ENCODE results near the gene RGS11. TPM values are rescaled to one million over a fixed set of nuclear protein-coding genes. Genes with fewer than 3 reads are reported as not detected.

The RGS11 gene
- total and polyA plus RNA-seq, 2 experiments from 2014 or later, result 0.74 to 1.8 TPM

GRCh38 chr16:264440-264951 is 11.2 kb downstream of the RGS11 start:
- H4K20me1 ChIP-seq (replicated peaks; ENCODE audit: insufficient read depth), result no peaks in the 10 kb centered on the region
- H3F3A ChIP-seq (replicated peaks; ENCODE audit: low read depth), result 0 out of 2 replicates have a peak, but pooled peaks cover 3% of the 10 kb centered on the region
- Mint-ChIP-seq H3K36me3 (ENCODE audit: low read depth) (peaks cover 18% of the 10 kb centered on the region; the same call in 2 of the 3 replicates), H3K27me3 (ENCODE audit: insufficient read depth, low read depth, poor library complexity) (peaks cover 10% of the 10 kb centered on the region), H3K4me1 (no peaks in the 10 kb centered on the region), H3K27ac (no peak overlapping the region), H3K4me3 (no peak overlapping the region), H3K9me3 (no peaks in the 10 kb centered on the region; the same call in 2 of the 3 replicates)
- no peaks in the 10 kb centered on the region for H3K4me1 ChIP-seq (ENCODE audit: insufficient read depth)
- DNase-seq (ENCODE audit: low spot score) (no peak), ATAC-seq (no peak)
- no peaks in the 10 kb centered on the region for H3K9me2 ChIP-seq (ENCODE audit: insufficient read depth)
- TF ChIP-seq CREB1 (CRISPR knock-in tag; IDR thresholded peaks at IDR 0.05; ENCODE audit: low read depth) (no peak), EZH2 (IDR thresholded peaks at IDR 0.05; ENCODE audit: low read depth, unreplicated experiment) (no peak), ZNF114 (CRISPR knock-in tag; IDR thresholded peaks at IDR 0.05) (no peak), STAT1 (IDR thresholded peaks at IDR 0.05; ENCODE audit: unreplicated experiment) (no peak)
- no peaks in the 10 kb centered on the region for H3K36me3 ChIP-seq (ENCODE audit: insufficient read depth)
- no peak overlapping the region for H3K27ac ChIP-seq (ENCODE audit: low read depth)
- H3K4me2 ChIP-seq, result no peak overlapping the region
- H3K27me3 ChIP-seq (ENCODE audit: insufficient read depth), result no peaks in the 10 kb centered on the region
- no peak overlapping the region for H2AFZ ChIP-seq
- H3K79me2 ChIP-seq (replicated peaks; ENCODE audit: insufficient read depth), result no peaks in the 10 kb centered on the region
- H3K4me3 ChIP-seq, result no peak overlapping the region

- H3K27ac ChIP-seq (ENCODE audit: low read depth), result no peak overlapping the region
- no peaks in the 10 kb centered on the region for H4K20me1 ChIP-seq (replicated peaks; ENCODE audit: insufficient read depth)
- H3K36me3 ChIP-seq (ENCODE audit: insufficient read depth), result no peaks in the 10 kb centered on the region
- H3K79me2 ChIP-seq (replicated peaks; ENCODE audit: insufficient read depth), result no peaks in the 10 kb centered on the region
- H3K4me1 Mint-ChIP-seq, result no peaks in the 10 kb centered on the region
- H3K36me3 Mint-ChIP-seq (ENCODE audit: low read depth), result peaks cover 24% of the 10 kb centered on the region; the same call in 2 of the 3 replicates
- 0 out of 2 replicates have a peak, but pooled peaks cover 3% of the 10 kb centered on the region for H3F3A ChIP-seq (replicated peaks; ENCODE audit: low read depth)
- H3K4me3 Mint-ChIP-seq, result no peak overlapping the region
- H3K27me3 Mint-ChIP-seq (ENCODE audit: insufficient read depth, low read depth, poor library complexity), result peaks cover 10% of the 10 kb centered on the region
- H3K4me3 ChIP-seq, result no peak overlapping the region
- H2AFZ ChIP-seq, result no peak overlapping the region
- H3K9me2 ChIP-seq (ENCODE audit: insufficient read depth), result no peaks in the 10 kb centered on the region
- DNase-seq (ENCODE audit: low spot score) (no peak), ATAC-seq (no peak)
- H3K27ac Mint-ChIP-seq, result no peak overlapping the region
- no peaks in the 10 kb centered on the region; the same call in 2 of the 3 replicates for H3K9me3 Mint-ChIP-seq
- H3K4me2 ChIP-seq, result no peak overlapping the region
- H3K4me1 ChIP-seq (ENCODE audit: insufficient read depth), result no peaks in the 10 kb centered on the region
- no peaks in the 10 kb centered on the region for H3K27me3 ChIP-seq (ENCODE audit: insufficient read depth)
- TF ChIP-seq JUNB (IDR thresholded peaks at IDR 0.05; ENCODE audit: unreplicated experiment) (no peak), CREB1 (CRISPR knock-in tag; IDR thresholded peaks at IDR 0.05; ENCODE audit: low read depth) (no peak), ZNF331 (CRISPR knock-in tag; IDR thresholded peaks at IDR 0.05; ENCODE audit: low read depth) (no peak), ETS1 (IDR thresholded peaks at IDR 0.05) (no peak), POLR2AphosphoS5 (IDR thresholded peaks at IDR 0.05; ENCODE audit: low read depth) (no peak), CTCF (conservative IDR thresholded peaks at IDR 0.05; ENCODE audit: low read depth in 2 of 2) (no peak), NANOG (IDR thresholded peaks at IDR 0.05; ENCODE audit: borderline replicate concordance) (no peak), ZNF462 (CRISPR knock-in tag; IDR thresholded peaks at IDR 0.05) (no peak), EZH2 (IDR thresholded peaks at IDR 0.05; ENCODE audit: low read depth, unreplicated experiment) (no peak), EZH2phosphoT487 (IDR thresholded peaks at IDR 0.05; ENCODE audit: unreplicated experiment) (no peak)
Observed at GRCh38 chr16:263944-264343, 11.8 kb downstream of the RGS11 start.
